Placental pericyte (primary cell): ENCODE data around the gene PCDHA1. TPM values are rescaled to one million over a fixed set of nuclear protein-coding genes. Genes with fewer than 3 reads are reported as not detected.

Experiments used
- small RNA-seq: library from RNA; depleted of rRNA; stranded (forward); fragments of <200 nt; gene quantifications from one replicate; pipeline ENCODE3, GENCODE V24; 2012; ENCODE audit warnings: low replicate concordance
- total RNA-seq: library from RNA; depleted of rRNA; stranded (reverse); fragments of >200 nt; gene quantifications from 2 replicates; pipeline ENCODE4 v1.2.3, GENCODE V29; 2012

The PCDHA1 gene
- total RNA-seq, 1 donor = not detected

GRCh38 chr5:140925806-140926442, 140.0 kb downstream of the PCDHA1 start, which contains the start of gene PCDHAC1:
Gene PCDHAC1 (plus strand): TSS chr5:140926299. CDS start chr5:140926893, 594 bp downstream.

GRCh38 chr5:140966293-140967225, 180.6 kb downstream of the PCDHA1 start, which contains the start of gene PCDHAC2:
Gene PCDHAC2 (plus strand): TSS chr5:140966476. CDS start chr5:140966767, 291 bp downstream.

GRCh38 chr5:141050622-141051520, 264.9 kb downstream of the PCDHA1 start, which contains the start of gene PCDHB1:
Gene PCDHB1 (plus strand): TSS chr5:141051374. CDS start chr5:141051471, 97 bp downstream.

Small RNAs within 50 kb of the gene (small RNA-seq; reads per million reads assigned to genes)
- not detected for gene AC010223.1

Other genes starting within 250 kb of the PCDHA1 start
- gene EIF4EBP3, start 238.5 kb upstream of the PCDHA1 start, total RNA-seq = 1.3 TPM in 1 of 2 replicates, not detected in the other
- 42.0 and 44.7 TPM in 2 replicates for gene SRA1, start 228.7 kb upstream of the PCDHA1 start, total RNA-seq
- gene APBB3, start 221.5 kb upstream of the PCDHA1 start, total RNA-seq = 11.7 and 31.1 TPM in 2 replicates
- 41.6 and 45.5 TPM in 2 replicates for gene SLC35A4, start 221.3 kb upstream of the PCDHA1 start, total RNA-seq
- gene CD14, start 153.0 kb upstream of the PCDHA1 start, total RNA-seq = 1.3 and 1.8 TPM in 2 replicates
- 12.9 and 24.5 TPM in 2 replicates for gene TMCO6, start 146.7 kb upstream of the PCDHA1 start, total RNA-seq
- gene NDUFA2, start 138.5 kb upstream of the PCDHA1 start, total RNA-seq = 19.9 and 24.1 TPM in 2 replicates
- gene IK, start 138.3 kb upstream of the PCDHA1 start, total RNA-seq = 67.3 and 127 TPM in 2 replicates
- gene WDR55, start 121.2 kb upstream of the PCDHA1 start, total RNA-seq = 32.8 and 46.2 TPM in 2 replicates
- gene DND1, start 112.6 kb upstream of the PCDHA1 start, total RNA-seq = 0.44 and 0.86 TPM in 2 replicates
- gene HARS1, start 94.8 kb upstream of the PCDHA1 start, total RNA-seq = 47.9 and 91.9 TPM in 2 replicates
- 27.1 and 32.5 TPM in 2 replicates for gene HARS2, start 94.7 kb upstream of the PCDHA1 start, total RNA-seq
- gene ZMAT2, start 85.7 kb upstream of the PCDHA1 start, total RNA-seq = 29.5 and 35.7 TPM in 2 replicates
- under 0.01 TPM in 1 of 2 replicates, not detected in the other for gene PCDHA2, start 8.7 kb downstream of the PCDHA1 start, total RNA-seq
- 0.14 and 0.22 TPM in 2 replicates for gene PCDHA3, start 14.9 kb downstream of the PCDHA1 start, total RNA-seq
- gene PCDHA4, start 20.9 kb downstream of the PCDHA1 start, total RNA-seq = under 0.01 and 0.14 TPM in 2 replicates
- not detected in 2 replicates for gene PCDHA5, start 35.5 kb downstream of the PCDHA1 start, total RNA-seq
- 0.14 and 0.44 TPM in 2 replicates for gene PCDHA6, start 41.8 kb downstream of the PCDHA1 start, total RNA-seq
- gene PCDHA7, start 48.1 kb downstream of the PCDHA1 start, total RNA-seq = under 0.01 and 0.29 TPM in 2 replicates
- gene PCDHA8, start 55.0 kb downstream of the PCDHA1 start, total RNA-seq = under 0.01 TPM in 1 of 2 replicates, not detected in the other
- under 0.01 TPM in 2 replicates for gene PCDHA9, start 62.2 kb downstream of the PCDHA1 start, total RNA-seq
- under 0.01 and 0.14 TPM in 2 replicates for gene PCDHA10, start 69.8 kb downstream of the PCDHA1 start, total RNA-seq
- 0.57 TPM in 1 of 2 replicates, not detected in the other for gene PCDHA11, start 82.8 kb downstream of the PCDHA1 start, total RNA-seq
- gene PCDHA12, start 89.2 kb downstream of the PCDHA1 start, total RNA-seq = under 0.01 and 0.14 TPM in 2 replicates
- gene PCDHA13, start 96.0 kb downstream of the PCDHA1 start, total RNA-seq = not detected in 2 replicates
- gene PCDHAC1, start 140.2 kb downstream of the PCDHA1 start, total RNA-seq = under 0.01 TPM in 1 of 2 replicates, not detected in the other
- gene PCDHAC2, start 180.3 kb downstream of the PCDHA1 start, total RNA-seq = 0.14 and 0.22 TPM in 2 replicates